C4-2B (cell line): Measurements from ENCODE around the gene GPR61.

Experiments used
- ZFX ChIP-seq: fragments of 450-650 bp; IDR thresholded peaks from 2 replicates; pipeline ENCODE4 v1.6.1; 2017
- TF ChIP-seq, protein P1 (sequence below): fragments of 450-650 bp; conservative IDR thresholded peaks from 2 replicates; pipeline ENCODE4 v1.5.1; 2017; ENCODE audit warnings: mild to moderate bottlenecking

DNA sequence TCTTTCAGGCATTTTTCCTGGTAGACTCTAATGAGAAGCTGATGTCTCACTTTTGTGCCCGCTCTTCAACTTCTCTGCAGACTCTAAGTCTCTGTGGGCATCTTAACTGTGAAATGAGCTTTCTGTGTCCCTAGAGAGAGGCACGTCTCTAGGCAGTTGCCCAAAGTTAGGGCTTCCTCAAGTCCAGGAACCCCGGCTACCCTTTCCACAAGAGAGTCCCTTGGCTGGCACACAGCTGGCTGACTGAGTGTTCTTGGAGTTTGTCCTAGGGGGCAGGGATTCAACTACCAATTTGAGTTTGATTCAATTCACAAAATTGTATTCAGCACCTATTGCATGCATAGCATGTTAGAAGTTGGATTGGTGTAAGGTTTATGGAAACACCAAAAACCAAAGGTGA, 1.4 kb downstream of the GPR61 start:
- TF ChIP-seq, protein P1, sequence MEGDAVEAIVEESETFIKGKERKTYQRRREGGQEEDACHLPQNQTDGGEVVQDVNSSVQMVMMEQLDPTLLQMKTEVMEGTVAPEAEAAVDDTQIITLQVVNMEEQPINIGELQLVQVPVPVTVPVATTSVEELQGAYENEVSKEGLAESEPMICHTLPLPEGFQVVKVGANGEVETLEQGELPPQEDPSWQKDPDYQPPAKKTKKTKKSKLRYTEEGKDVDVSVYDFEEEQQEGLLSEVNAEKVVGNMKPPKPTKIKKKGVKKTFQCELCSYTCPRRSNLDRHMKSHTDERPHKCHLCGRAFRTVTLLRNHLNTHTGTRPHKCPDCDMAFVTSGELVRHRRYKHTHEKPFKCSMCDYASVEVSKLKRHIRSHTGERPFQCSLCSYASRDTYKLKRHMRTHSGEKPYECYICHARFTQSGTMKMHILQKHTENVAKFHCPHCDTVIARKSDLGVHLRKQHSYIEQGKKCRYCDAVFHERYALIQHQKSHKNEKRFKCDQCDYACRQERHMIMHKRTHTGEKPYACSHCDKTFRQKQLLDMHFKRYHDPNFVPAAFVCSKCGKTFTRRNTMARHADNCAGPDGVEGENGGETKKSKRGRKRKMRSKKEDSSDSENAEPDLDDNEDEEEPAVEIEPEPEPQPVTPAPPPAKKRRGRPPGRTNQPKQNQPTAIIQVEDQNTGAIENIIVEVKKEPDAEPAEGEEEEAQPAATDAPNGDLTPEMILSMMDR = no peak
- TF ChIP-seq ZFX = no peak
